HepG2 (cell line): ENCODE data around the gene CAMSAP3. TPM values are rescaled to one million over a fixed set of nuclear protein-coding genes. Genes with fewer than 3 reads are reported as not detected.
A peak's percentile ranks its signal among the peaks of the same experiment; 100 is the strongest.

Experiments
- FOXM1 ChIP-seq: sonication (generic); formaldehyde crosslinking; IDR thresholded peaks from 2 replicates; pipeline ENCODE4 v1.5.0; 2020; ENCODE audit warnings: missing genetic modification reagents
- SMC3 ChIP-seq: IDR thresholded peaks from 2 replicates; pipeline ENCODE4 v1.6.1; 2011; ENCODE audit warnings: low read length, improper control_type of control experiment
- SOX5 ChIP-seq: IDR thresholded peaks from 2 replicates; pipeline ENCODE4 v1.6.1; 2016; ENCODE audit warnings: borderline replicate concordance
- SUZ12 ChIP-seq: fragments of 150-350 bp; IDR thresholded peaks from 2 replicates; pipeline ENCODE4 v1.6.1; 2014; ENCODE audit warnings: low read depth, low read length
- TSC22D2 ChIP-seq: sonication (generic); formaldehyde crosslinking; IDR thresholded peaks from 2 replicates; pipeline ENCODE4 v1.5.1; 2020; ENCODE audit warnings: missing genetic modification reagents, mild to moderate bottlenecking, borderline replicate concordance
- WIZ ChIP-seq: sonication (generic); formaldehyde crosslinking; IDR thresholded peaks from 2 replicates; pipeline ENCODE4 v1.5.1; 2020; ENCODE audit warnings: mild to moderate bottlenecking, missing genetic modification reagents
- ZNF333 ChIP-seq: sonication (generic); formaldehyde crosslinking; IDR thresholded peaks from 2 replicates; pipeline ENCODE4 v1.4.0; 2020; ENCODE audit warnings: mild to moderate bottlenecking, missing genetic modification reagents, borderline replicate concordance
- ZNF383 ChIP-seq: sonication (generic); formaldehyde crosslinking; IDR thresholded peaks from 2 replicates; pipeline ENCODE4 v1.4.0; 2020; ENCODE audit warnings: missing genetic modification reagents, mild to moderate bottlenecking, borderline replicate concordance
- ZNF598 ChIP-seq: sonication (generic); formaldehyde crosslinking; IDR thresholded peaks from 2 replicates; pipeline ENCODE4 v1.5.1; 2020; ENCODE audit warnings: mild to moderate bottlenecking, missing genetic modification reagents, borderline replicate concordance
- ZNF737 ChIP-seq: sonication (generic); formaldehyde crosslinking; IDR thresholded peaks from 2 replicates; pipeline ENCODE4 v1.5.0; 2020; ENCODE audit warnings: missing genetic modification reagents, mild to moderate bottlenecking, borderline replicate concordance
- ZNF773 ChIP-seq: sonication (generic); formaldehyde crosslinking; IDR thresholded peaks from 2 replicates; pipeline ENCODE4 v1.4.0; 2020; ENCODE audit warnings: missing genetic modification reagents, borderline replicate concordance
- polyA plus RNA-seq, 8 experiments: library from polyadenylated mRNA; depleted of rRNA in 3 of 8; stranded (reverse) in 7 of 8; unstranded in 1 of 8; fragments of >200 nt; fragmentation: Illumina TruSeq in 4 of 8; extraction: Trizol in 4 of 8; gene quantifications; 2 replicates each; pipeline versions ENCODE4 v1.2.1 to v1.2.3, GENCODE V29; 2011 to 2016; ENCODE audit warnings: low read depth in 4 of 8, missing spikeins in 1 of 8, mixed read lengths in 1 of 8; ENCODE audit not compliant: insufficient read depth in 1 of 8
- total RNA-seq, 5 experiments: library from RNA; depleted of rRNA; stranded (reverse); fragments of >200 nt; fragmentation: Illumina TruSeq; extraction: Trizol; gene quantifications; 2 replicates each; pipeline ENCODE4 v1.2.3, GENCODE V29; 2016; ENCODE audit warnings: low read depth in 1 of 5
- TF ChIP-seq, protein P1 (sequence below): sonication (generic); formaldehyde crosslinking; IDR thresholded peaks from 2 replicates; pipeline ENCODE4 v1.4.0; 2020; ENCODE audit warnings: low read depth, missing genetic modification reagents
- TF ChIP-seq, protein P2 (sequence below): IDR thresholded peaks from 2 replicates; pipeline ENCODE4 v1.6.1; 2016
- TF ChIP-seq, protein P3 (sequence below): sonication (generic); formaldehyde crosslinking; IDR thresholded peaks from 2 replicates; pipeline ENCODE4 v1.4.0; 2020; ENCODE audit warnings: missing genetic modification reagents, borderline replicate concordance
- TF ChIP-seq, protein P4 (sequence below): fragments of 450-650 bp; IDR thresholded peaks from 2 replicates; pipeline ENCODE4 v1.6.1; 2016

Gene CAMSAP3
- total and polyA plus RNA-seq, 2 of the 13 experiments (the other 11 are each of a cell fraction or from before 2014, with no cell fraction given), result 10.8 to 11.8 TPM

DNA sequence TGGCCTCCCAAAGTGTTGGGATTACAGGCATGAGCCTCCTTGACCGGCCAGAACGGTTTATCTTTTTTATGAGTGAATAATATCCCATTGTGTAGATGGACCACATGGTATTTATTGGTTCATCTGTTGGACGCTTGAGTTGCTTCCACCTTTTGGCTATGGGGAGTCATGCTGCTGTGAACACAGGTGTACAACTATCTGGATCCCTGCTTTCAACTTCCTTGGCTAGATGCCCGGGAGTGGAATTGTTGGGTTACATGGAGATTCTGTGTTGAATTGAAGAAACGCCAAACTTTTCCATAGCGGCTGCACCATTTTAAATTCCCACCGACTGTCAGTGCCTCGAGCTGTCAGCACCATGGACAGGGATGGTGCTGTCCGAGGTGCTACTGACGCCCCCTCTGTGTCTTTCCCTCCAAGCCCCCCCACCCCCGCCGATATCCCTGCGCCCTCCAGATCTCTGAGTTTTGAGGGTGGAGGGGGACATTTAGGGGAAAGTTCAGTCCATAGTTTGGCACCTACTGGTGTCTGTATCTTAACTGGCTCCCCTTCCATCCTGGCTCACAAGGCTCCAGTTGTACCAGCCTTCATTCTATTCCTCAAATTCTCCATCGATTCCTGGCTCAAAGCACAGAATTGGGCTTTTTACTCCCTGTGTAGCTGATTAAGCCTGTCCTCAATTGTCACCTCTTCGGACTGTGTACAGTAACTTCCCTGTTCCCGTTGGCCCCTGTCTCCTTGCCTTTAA lies 32.8 kb upstream of the CAMSAP3 start (continued):
- TF ChIP-seq, protein P1, sequence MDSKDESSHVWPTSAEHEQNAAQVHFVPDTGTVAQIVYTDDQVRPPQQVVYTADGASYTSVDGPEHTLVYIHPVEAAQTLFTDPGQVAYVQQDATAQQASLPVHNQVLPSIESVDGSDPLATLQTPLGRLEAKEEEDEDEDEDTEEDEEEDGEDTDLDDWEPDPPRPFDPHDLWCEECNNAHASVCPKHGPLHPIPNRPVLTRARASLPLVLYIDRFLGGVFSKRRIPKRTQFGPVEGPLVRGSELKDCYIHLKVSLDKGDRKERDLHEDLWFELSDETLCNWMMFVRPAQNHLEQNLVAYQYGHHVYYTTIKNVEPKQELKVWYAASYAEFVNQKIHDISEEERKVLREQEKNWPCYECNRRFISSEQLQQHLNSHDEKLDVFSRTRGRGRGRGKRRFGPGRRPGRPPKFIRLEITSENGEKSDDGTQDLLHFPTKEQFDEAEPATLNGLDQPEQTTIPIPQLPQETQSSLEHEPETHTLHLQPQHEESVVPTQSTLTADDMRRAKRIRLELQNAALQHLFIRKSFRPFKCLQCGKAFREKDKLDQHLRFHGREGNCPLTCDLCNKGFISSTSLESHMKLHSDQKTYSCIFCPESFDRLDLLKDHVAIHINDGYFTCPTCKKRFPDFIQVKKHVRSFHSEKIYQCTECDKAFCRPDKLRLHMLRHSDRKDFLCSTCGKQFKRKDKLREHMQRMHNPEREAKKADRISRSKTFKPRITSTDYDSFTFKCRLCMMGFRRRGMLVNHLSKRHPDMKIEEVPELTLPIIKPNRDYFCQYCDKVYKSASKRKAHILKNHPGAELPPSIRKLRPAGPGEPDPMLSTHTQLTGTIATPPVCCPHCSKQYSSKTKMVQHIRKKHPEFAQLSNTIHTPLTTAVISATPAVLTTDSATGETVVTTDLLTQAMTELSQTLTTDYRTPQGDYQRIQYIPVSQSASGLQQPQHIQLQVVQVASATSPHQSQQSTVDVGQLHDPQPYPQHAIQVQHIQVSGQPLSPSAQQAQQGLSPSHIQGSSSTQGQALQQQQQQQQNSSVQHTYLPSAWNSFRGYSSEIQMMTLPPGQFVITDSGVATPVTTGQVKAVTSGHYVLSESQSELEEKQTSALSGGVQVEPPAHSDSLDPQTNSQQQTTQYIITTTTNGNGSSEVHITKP (CRISPR knock-in tag), result peak; percentile 91
- TF ChIP-seq ZNF383 (no peak), ZNF773 (CRISPR knock-in tag) (peak; percentile 99), ZNF737 (CRISPR knock-in tag) (peak; percentile 96; the same call in 1 of the 2 replicates), ZNF333 (CRISPR knock-in tag) (peak; percentile 96; the same call in 1 of the 2 replicates), ZNF598 (peak; percentile 48; the same call in 1 of the 2 replicates), SUZ12 (no peak), SOX5 (peak; percentile 63), SMC3 (no peak), FOXM1 (CRISPR knock-in tag) (peak; percentile 98), TSC22D2 (peak; percentile 100), WIZ (CRISPR knock-in tag) (peak; percentile 97)
- TF ChIP-seq, protein P2, sequence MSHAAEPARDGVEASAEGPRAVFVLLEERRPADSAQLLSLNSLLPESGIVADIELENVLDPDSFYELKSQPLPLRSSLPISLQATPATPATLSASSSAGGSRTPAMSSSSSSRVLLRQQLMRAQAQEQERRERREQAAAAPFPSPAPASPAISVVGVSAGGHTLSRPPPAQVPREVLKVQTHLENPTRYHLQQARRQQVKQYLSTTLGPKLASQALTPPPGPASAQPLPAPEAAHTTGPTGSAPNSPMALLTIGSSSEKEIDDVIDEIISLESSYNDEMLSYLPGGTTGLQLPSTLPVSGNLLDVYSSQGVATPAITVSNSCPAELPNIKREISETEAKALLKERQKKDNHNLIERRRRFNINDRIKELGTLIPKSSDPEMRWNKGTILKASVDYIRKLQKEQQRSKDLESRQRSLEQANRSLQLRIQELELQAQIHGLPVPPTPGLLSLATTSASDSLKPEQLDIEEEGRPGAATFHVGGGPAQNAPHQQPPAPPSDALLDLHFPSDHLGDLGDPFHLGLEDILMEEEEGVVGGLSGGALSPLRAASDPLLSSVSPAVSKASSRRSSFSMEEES, result peak; percentile 97
- TF ChIP-seq, protein P3, sequence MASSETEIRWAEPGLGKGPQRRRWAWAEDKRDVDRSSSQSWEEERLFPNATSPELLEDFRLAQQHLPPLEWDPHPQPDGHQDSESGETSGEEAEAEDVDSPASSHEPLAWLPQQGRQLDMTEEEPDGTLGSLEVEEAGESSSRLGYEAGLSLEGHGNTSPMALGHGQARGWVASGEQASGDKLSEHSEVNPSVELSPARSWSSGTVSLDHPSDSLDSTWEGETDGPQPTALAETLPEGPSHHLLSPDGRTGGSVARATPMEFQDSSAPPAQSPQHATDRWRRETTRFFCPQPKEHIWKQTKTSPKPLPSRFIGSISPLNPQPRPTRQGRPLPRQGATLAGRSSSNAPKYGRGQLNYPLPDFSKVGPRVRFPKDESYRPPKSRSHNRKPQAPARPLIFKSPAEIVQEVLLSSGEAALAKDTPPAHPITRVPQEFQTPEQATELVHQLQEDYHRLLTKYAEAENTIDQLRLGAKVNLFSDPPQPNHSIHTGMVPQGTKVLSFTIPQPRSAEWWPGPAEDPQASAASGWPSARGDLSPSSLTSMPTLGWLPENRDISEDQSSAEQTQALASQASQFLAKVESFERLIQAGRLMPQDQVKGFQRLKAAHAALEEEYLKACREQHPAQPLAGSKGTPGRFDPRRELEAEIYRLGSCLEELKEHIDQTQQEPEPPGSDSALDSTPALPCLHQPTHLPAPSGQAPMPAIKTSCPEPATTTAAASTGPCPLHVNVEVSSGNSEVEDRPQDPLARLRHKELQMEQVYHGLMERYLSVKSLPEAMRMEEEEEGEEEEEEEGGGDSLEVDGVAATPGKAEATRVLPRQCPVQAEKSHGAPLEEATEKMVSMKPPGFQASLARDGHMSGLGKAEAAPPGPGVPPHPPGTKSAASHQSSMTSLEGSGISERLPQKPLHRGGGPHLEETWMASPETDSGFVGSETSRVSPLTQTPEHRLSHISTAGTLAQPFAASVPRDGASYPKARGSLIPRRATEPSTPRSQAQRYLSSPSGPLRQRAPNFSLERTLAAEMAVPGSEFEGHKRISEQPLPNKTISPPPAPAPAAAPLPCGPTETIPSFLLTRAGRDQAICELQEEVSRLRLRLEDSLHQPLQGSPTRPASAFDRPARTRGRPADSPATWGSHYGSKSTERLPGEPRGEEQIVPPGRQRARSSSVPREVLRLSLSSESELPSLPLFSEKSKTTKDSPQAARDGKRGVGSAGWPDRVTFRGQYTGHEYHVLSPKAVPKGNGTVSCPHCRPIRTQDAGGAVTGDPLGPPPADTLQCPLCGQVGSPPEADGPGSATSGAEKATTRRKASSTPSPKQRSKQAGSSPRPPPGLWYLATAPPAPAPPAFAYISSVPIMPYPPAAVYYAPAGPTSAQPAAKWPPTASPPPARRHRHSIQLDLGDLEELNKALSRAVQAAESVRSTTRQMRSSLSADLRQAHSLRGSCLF, result peak; percentile 97
- TF ChIP-seq, protein P4, sequence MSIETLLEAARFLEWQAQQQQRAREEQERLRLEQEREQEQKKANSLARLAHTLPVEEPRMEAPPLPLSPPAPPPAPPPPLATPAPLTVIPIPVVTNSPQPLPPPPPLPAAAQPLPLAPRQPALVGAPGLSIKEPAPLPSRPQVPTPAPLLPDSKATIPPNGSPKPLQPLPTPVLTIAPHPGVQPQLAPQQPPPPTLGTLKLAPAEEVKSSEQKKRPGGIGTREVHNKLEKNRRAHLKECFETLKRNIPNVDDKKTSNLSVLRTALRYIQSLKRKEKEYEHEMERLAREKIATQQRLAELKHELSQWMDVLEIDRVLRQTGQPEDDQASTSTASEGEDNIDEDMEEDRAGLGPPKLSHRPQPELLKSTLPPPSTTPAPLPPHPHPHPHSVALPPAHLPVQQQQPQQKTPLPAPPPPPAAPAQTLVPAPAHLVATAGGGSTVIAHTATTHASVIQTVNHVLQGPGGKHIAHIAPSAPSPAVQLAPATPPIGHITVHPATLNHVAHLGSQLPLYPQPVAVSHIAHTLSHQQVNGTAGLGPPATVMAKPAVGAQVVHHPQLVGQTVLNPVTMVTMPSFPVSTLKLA, result no peak
